BJ (cell line): ENCODE results near the gene RITA1. TPM values are rescaled to one million over a fixed set of nuclear protein-coding genes. Genes with fewer than 3 reads are reported as not detected.
A peak's percentile ranks its signal among the peaks of the same experiment; 100 is the strongest.

Source experiments
- CTCF ChIA-PET: fragments of 350-600 bp; formaldehyde crosslinking; extraction: SDS; loops from one replicate; lab custom pipeline; 2021; ENCODE audit warnings: antibody characterized with exemption, inconsistent platforms; lab: Yijun Ruan, JAX
- POLR2A ChIA-PET: fragments of 300-600 bp; sonication (Branson Sonifier 250); formaldehyde crosslinking; extraction: SDS; loops from one replicate; lab custom pipeline; 2021; ENCODE audit warnings: antibody characterized with exemption; lab: Charles Lee
- DNase-seq: peaks from one replicate; pipeline ENCODE4 v3.0.0-alpha.2; 2011; ENCODE audit warnings: low read depth
- H3K27me3 ChIP-seq: 2 replicates; pipeline ENCODE4 v1.6.0; 2011; ENCODE audit warnings: low read length; ENCODE audit not compliant: control insufficient read depth, insufficient read depth
- H3K36me3 ChIP-seq: 2 replicates; pipeline ENCODE4 v1.5.1; 2011; ENCODE audit warnings: low read length; ENCODE audit not compliant: control insufficient read depth, insufficient read depth
- H3K4me3 ChIP-seq: 2 replicates; pipeline ENCODE4 v1.5.1; 2011; ENCODE audit warnings: low read depth, mild to moderate bottlenecking, control low read depth, low read length
- polyA plus RNA-seq: library from polyadenylated mRNA; depleted of rRNA; stranded (reverse); fragments of >200 nt; gene quantifications from 2 replicates; pipeline ENCODE4 v1.2.3, GENCODE V29; 2011
- TF ChIP-seq, protein P1 (sequence below): IDR thresholded peaks from 2 replicates; pipeline ENCODE4 v1.5.1; 2011; ENCODE audit warnings: low read depth, mild to moderate bottlenecking, control low read depth, inconsistent platforms, low read length, moderate library complexity; ENCODE audit not compliant: insufficient read depth

RITA1 gene
- polyA plus RNA-seq, 1 experiment, result 19.4 TPM

DNA sequence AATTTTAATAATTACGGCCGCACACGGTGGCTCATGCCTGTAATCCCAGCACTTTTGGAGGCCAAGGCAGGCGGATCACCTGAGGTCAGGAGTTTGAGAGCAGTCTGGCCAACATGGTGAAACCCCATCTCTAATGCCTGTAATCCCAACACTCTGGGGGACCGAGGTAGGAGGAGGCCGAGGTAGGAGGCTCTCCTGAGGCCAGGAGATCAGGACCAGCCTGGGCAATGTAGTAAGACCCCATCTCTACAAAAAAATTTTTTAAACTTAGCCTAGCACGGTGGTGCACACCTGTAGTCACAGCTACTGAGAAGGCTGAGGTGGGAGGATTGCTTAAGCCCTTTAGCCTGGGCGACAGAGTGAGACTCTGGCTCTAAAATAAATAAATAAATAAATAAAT is 41.6 kb upstream of the RITA1 start:
- Histone ChIP-seq H3K27me3 (no peaks in the 10 kb centered on the region), H3K4me3 (no peak overlapping the region), H3K36me3 (no peaks in the 10 kb centered on the region)
- TF ChIP-seq, protein P1, sequence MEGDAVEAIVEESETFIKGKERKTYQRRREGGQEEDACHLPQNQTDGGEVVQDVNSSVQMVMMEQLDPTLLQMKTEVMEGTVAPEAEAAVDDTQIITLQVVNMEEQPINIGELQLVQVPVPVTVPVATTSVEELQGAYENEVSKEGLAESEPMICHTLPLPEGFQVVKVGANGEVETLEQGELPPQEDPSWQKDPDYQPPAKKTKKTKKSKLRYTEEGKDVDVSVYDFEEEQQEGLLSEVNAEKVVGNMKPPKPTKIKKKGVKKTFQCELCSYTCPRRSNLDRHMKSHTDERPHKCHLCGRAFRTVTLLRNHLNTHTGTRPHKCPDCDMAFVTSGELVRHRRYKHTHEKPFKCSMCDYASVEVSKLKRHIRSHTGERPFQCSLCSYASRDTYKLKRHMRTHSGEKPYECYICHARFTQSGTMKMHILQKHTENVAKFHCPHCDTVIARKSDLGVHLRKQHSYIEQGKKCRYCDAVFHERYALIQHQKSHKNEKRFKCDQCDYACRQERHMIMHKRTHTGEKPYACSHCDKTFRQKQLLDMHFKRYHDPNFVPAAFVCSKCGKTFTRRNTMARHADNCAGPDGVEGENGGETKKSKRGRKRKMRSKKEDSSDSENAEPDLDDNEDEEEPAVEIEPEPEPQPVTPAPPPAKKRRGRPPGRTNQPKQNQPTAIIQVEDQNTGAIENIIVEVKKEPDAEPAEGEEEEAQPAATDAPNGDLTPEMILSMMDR, result no peak
- DNase-seq, result no peak
- ChIA-PET CTCF (interaction anchor here (1.2 kb wide), 1 partner anchor 30 kb away, joined by 4 read pairs; no protein-coding TSS in a partner anchor), POLR2A (no interaction called here)

DNA sequence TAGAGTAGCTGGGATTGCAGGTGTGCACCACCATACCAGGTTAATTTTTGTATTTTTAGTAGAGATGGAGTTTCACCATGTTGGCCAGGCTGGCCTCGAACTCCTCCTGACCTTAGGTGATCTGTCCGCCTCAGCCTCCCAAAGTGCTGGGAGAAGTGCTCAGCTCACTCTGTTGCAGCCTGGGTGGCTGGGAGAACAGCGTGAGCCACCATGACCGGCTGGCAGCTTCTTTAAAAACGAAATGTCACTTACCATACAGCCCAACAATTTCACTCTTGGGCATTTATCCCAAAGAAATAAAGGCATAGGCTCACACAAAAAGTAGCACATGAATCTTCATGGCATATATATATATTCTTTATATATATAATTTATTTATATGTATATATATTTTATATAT is 40.7 kb upstream of the RITA1 start:
- ChIA-PET POLR2A (no interaction called here), CTCF (interaction anchor here (1.2 kb wide), 1 partner anchor 30 kb away, joined by 4 read pairs; no protein-coding TSS in a partner anchor)
- no peak for DNase-seq
- Histone ChIP-seq H3K27me3 (no peaks in the 10 kb centered on the region), H3K36me3 (no peaks in the 10 kb centered on the region), H3K4me3 (no peak overlapping the region)
- TF ChIP-seq, protein P1, result no peak

DNA sequence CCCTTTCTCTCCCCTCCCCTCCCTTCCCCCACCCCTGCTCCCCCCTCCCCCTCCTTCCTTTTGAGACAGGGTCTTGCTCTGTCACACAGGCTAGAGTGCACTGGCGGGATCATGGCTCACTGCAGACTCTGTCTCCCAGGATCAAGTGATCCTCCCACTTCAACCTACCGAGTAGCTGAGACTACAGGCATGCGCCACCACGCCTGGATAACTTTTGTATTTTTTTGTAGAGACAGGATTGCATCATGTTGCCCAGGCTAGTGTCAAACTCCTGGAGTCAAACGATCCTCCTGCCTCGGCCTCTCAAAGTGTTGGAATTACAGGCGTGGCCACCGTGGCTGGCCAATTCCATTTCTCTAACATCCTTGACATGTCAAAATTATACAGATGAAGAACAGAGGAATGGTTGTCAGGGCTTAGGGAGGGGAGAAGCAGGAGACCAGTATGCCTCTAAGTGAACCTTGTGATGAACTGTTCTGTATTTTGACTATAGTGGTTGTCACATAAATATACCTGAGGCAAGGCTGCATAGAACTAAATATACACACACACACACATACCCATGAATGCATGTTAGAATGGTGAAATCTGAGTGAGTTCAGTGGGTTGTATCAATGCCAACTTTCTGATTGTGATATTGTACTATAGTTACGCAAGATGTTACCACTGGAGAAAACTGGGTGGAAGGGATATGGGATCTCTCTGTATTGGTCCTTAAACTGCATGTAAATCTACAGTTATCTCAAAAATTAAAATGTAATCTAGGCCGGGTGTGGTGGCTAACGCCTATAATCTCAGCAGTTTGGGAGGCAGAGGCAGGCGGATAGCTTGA is 39.6 kb upstream of the RITA1 start:
- H3K27me3 ChIP-seq, result no peaks in the 10 kb centered on the region
- TF ChIP-seq, protein P1, result no peak
- no peak for DNase-seq
- H3K36me3 ChIP-seq, result no peaks in the 10 kb centered on the region
- POLR2A ChIA-PET, result no interaction called here
- H3K4me3 ChIP-seq, result no peak overlapping the region
- CTCF ChIA-PET, result no interaction called here

DNA sequence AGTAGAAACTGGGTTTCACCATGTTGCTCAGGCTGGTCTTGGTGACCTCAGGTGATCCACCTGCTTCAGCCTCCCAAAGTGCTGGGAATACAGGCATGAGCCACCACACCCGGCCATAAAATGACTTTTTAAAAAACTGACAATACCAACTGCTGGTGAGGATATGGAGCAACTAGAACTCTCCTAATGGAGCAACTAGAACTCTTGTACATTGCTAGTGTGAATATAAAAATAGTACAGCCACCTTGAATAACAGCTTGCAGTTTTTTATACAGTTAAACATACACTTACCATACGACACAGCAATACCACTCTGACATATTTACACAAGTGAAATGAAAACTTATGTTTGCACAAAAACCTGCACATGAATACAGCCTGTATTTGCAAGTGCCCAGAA is 38.5 kb upstream of the RITA1 start:
- Histone ChIP-seq H3K27me3 (peaks cover 3% of the 10 kb centered on the region; the same call in 1 of the 2 replicates), H3K36me3 (no peaks in the 10 kb centered on the region), H3K4me3 (no peak overlapping the region)
- no peak for DNase-seq
- TF ChIP-seq, protein P1, result no peak
- CTCF ChIA-PET, result interaction anchor here (1.3 kb wide), 1 partner anchor 12 kb away, joined by 4 read pairs; no protein-coding TSS in a partner anchor
- POLR2A ChIA-PET, result no interaction called here

DNA sequence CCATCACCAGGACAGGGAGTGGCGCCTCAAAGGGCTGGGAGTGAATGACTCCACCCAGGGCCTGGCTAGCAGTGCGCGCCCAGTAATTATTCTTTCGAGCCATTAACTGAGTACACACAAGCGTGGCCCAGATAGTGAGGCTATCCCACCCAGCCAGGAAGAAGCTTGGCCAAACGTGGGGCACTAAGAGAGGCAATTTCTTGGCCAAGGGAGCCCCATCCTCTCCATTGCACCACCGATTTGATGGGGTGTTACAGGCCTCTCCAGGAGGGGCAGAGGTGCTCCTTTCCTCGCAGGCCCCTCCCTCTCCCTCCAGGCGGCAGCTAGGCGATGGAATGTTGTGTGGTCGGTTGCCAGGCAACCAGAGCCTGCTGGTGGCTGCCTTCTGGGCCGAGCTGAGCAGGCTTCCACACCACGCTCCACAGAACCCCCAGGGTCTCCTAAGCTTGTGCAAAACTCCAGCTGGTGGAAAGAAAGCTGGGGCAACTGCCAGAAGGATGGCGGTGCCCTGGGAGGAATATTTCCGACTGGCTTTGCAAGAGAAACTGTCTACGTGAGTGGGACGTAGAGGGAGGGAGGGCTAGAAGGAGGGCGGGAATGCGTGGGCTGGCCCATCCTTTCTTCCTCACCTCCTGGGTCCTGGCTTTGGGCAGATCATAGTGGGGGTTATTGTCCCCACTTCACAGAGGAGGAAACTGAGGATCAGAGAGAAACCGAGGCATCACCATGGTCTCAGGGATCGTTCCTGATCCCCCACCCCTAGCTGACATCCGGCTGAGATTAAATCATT is 36.0 kb upstream of the RITA1 start, which contains the start of gene CFAP73:
Gene CFAP73, plus strand, starts transcription at position 364 of the 790 bp plus-strand sequence. Its CDS starts 134 bp downstream, at position 498.
- peak; percentile 52 for DNase-seq
- ChIA-PET POLR2A (no interaction called here), CTCF (interaction anchor here (0.8 to 7.2 kb wide), 6 partner anchors 16 to 119 kb away, joined by 3 to 54 read pairs (median 4); no protein-coding TSS in a partner anchor)
- Histone ChIP-seq H3K36me3 (no peaks in the 10 kb centered on the region), H3K4me3 (peak within 1 kb of the TSS; percentile 14; the same call in 1 of the 2 replicates), H3K27me3 (peaks cover 16% of the 10 kb centered on the region)
- TF ChIP-seq, protein P1, result 0 out of 2 replicates have a peak, but pooled peaks have one; percentile 20
